GM19023 (cell line): Measurements from ENCODE around the gene NPAS3.

Source experiments
- ATAC-seq: cut with Tn5 transposase; IDR thresholded peaks from one replicate; pipeline ENCODE4 v1.9.1; 2021; ENCODE audit warnings: mild to moderate bottlenecking, moderate library complexity; ENCODE audit not compliant: unreplicated experiment

Gene NPAS3

GRCh38 chr14:33463731-33464130 lies 525.1 kb downstream of the NPAS3 start:
- no peak for ATAC-seq

- ATAC-seq = no peak
These were observed 525.7 kb downstream of the NPAS3 start for GRCh38 chr14:33464254-33464962.

- no peak for ATAC-seq
These were observed 527.4 kb downstream of the NPAS3 start for GRCh38 chr14:33465846-33466700.

- ATAC-seq = no peak
These were observed 529.3 kb downstream of the NPAS3 start for GRCh38 chr14:33467971-33468370.

GRCh38 chr14:33469898-33470297 lies 531.2 kb downstream of the NPAS3 start:
- ATAC-seq = no peak

- no peak for ATAC-seq
These were observed 533.1 kb downstream of the NPAS3 start for GRCh38 chr14:33471776-33472175.

GRCh38 chr14:33475623-33476022 lies 536.9 kb downstream of the NPAS3 start:
- ATAC-seq = no peak

- no peak for ATAC-seq
These were observed 539.1 kb downstream of the NPAS3 start for GRCh38 chr14:33477797-33478196.

GRCh38 chr14:33480071-33480886 lies 541.6 kb downstream of the NPAS3 start:
- no peak for ATAC-seq

GRCh38 chr14:33480887-33481184 lies 542.2 kb downstream of the NPAS3 start:
- no peak for ATAC-seq

- ATAC-seq = no peak
These were observed 544.4 kb downstream of the NPAS3 start for GRCh38 chr14:33483110-33483509.

- ATAC-seq = no peak
These were observed 544.9 kb downstream of the NPAS3 start for GRCh38 chr14:33483541-33483940.

- ATAC-seq = no peak
These were observed 545.6 kb downstream of the NPAS3 start for GRCh38 chr14:33484264-33484663.

- no peak for ATAC-seq
These were observed 547.7 kb downstream of the NPAS3 start for GRCh38 chr14:33486332-33486890.

GRCh38 chr14:33488582-33488981 lies 549.9 kb downstream of the NPAS3 start:
- ATAC-seq = no peak

GRCh38 chr14:33490555-33490954 lies 551.9 kb downstream of the NPAS3 start:
- ATAC-seq = no peak

- ATAC-seq = no peak
These were observed 552.4 kb downstream of the NPAS3 start for GRCh38 chr14:33491112-33491511.

GRCh38 chr14:33492491-33492890 lies 553.8 kb downstream of the NPAS3 start:
- no peak for ATAC-seq

GRCh38 chr14:33493266-33493665 lies 554.6 kb downstream of the NPAS3 start:
- no peak for ATAC-seq

GRCh38 chr14:33493990-33494389 lies 555.3 kb downstream of the NPAS3 start:
- ATAC-seq = no peak

- ATAC-seq = no peak
These were observed 561.0 kb downstream of the NPAS3 start for GRCh38 chr14:33499687-33500086.
